ENCODE measurements around the gene UXT.

The UXT gene

GRCh38 chrX:47632666-47633065 lies 26.3 kb downstream of the UXT start:
- POLR2A ChIA-PET = no interaction called here
- no peak for DNase-seq (ENCODE audit: low read depth, low spot score)
- TF ChIP-seq CTCF (IDR thresholded peaks at IDR 0.05; ENCODE audit: insufficient read depth, low read length, missing control alignments) = no peak
- H3K4me3 ChIP-seq (ENCODE audit: low read depth, low read length) = no peak overlapping the region
- CTCF ChIA-PET = no interaction called here

GRCh38 chrX:47631676-47632075 lies 27.3 kb downstream of the UXT start:
- DNase-seq (ENCODE audit: low read depth, low spot score) = no peak
- CTCF ChIA-PET = interaction anchor here (0.7 to 1.9 kb wide), 3 partner anchors 9 to 392 kb away, joined by 3 to 6 read pairs (median 3); no protein-coding TSS in a partner anchor
- POLR2A ChIA-PET = no interaction called here
- no peak for TF ChIP-seq CTCF (IDR thresholded peaks at IDR 0.05; ENCODE audit: insufficient read depth, low read length, missing control alignments)
- H3K4me3 ChIP-seq (ENCODE audit: low read depth, low read length) = no peak overlapping the region

- H3K4me3 ChIP-seq (ENCODE audit: low read depth, low read length) = no peak within 1 kb of the TSS
- CTCF ChIA-PET = interaction anchor here (1.0 to 1.1 kb wide), 2 partner anchors 14 to 67 kb away, joined by 3 read pairs; no protein-coding TSS in a partner anchor
- DNase-seq (ENCODE audit: low read depth, low spot score) = no peak
- TF ChIP-seq CTCF (IDR thresholded peaks at IDR 0.05; ENCODE audit: insufficient read depth, low read length, missing control alignments) = no peak
- POLR2A ChIA-PET = no interaction called here
Measured at GRCh38 chrX:47629419-47630200, 29.4 kb downstream of the UXT start, which contains the start of gene CFP. Gene CFP, minus strand, starts transcription at chrX:47629930. Its CDS starts 86 bp downstream, at chrX:47629844.

- no peak for TF ChIP-seq CTCF (IDR thresholded peaks at IDR 0.05; ENCODE audit: insufficient read depth, low read length, missing control alignments)
- POLR2A ChIA-PET = no interaction called here
- CTCF ChIA-PET = interaction anchor here (1.0 kb wide), 1 partner anchor 14 kb away, joined by 3 read pairs; no protein-coding TSS in a partner anchor
- H3K4me3 ChIP-seq (ENCODE audit: low read depth, low read length) = no peak overlapping the region
- no peak for DNase-seq (ENCODE audit: low read depth, low spot score)
Measured at GRCh38 chrX:47628982-47629381, 30.0 kb downstream of the UXT start.

GRCh38 chrX:47625365-47625764 lies 33.6 kb downstream of the UXT start:
- ChIA-PET CTCF (interaction anchor here (1.1 kb wide), 1 partner anchor 19 kb away, joined by 4 read pairs; no protein-coding TSS in a partner anchor), POLR2A (no interaction called here)
- no peak overlapping the region for H3K4me3 ChIP-seq (ENCODE audit: low read depth, low read length)
- no peak for DNase-seq (ENCODE audit: low read depth, low spot score)
- no peak for TF ChIP-seq CTCF (IDR thresholded peaks at IDR 0.05; ENCODE audit: insufficient read depth, low read length, missing control alignments)

- ChIA-PET CTCF (no interaction called here), POLR2A (interaction anchor here (0.5 kb wide), 1 partner anchor 42 kb away, joined by 4 read pairs; no protein-coding TSS in a partner anchor)
- DNase-seq (ENCODE audit: low read depth, low spot score) = no peak
- TF ChIP-seq CTCF (IDR thresholded peaks at IDR 0.05; ENCODE audit: insufficient read depth, low read length, missing control alignments) = no peak
- H3K4me3 ChIP-seq (ENCODE audit: low read depth, low read length) = peak overlapping the region; percentile 51
Measured at GRCh38 chrX:47623540-47624027, 35.4 kb downstream of the UXT start.
